Parathyroid adenoma (tissue), 2 donors: ENCODE measurements around the gene VEGFA.
A peak's percentile ranks its signal among the peaks of the same experiment; 100 is the strongest.

Experiments used
- H2AFZ ChIP-seq: fragments of 300-600 bp; sonication (generic); one replicate; pipeline ENCODE4 v1.7.0; 2017; ENCODE audit warnings: antibody characterized with exemption, mild to moderate bottlenecking
- H3K27ac ChIP-seq: fragments of 300-600 bp; sonication (generic); one replicate; pipeline ENCODE4 v1.7.0; 2017
- H3K27me3 ChIP-seq: fragments of 300-600 bp; sonication (generic); one replicate; pipeline ENCODE4 v1.7.0; 2017; ENCODE audit warnings: low read length; ENCODE audit not compliant: control insufficient read depth, insufficient read depth
- H3K36me3 ChIP-seq: fragments of 300-600 bp; sonication (generic); one replicate; pipeline ENCODE4 v1.7.0; 2017; ENCODE audit warnings: low read length; ENCODE audit not compliant: control insufficient read depth, insufficient read depth
- H3K4me1 ChIP-seq: fragments of 300-600 bp; sonication (generic); one replicate; pipeline ENCODE4 v1.7.0; 2017; ENCODE audit warnings: control low read depth
- H3K4me2 ChIP-seq: fragments of 300-600 bp; sonication (generic); one replicate; pipeline ENCODE4 v1.7.0; 2017; ENCODE audit warnings: low read length
- H3K4me3 ChIP-seq: fragments of 300-600 bp; sonication (generic); one replicate; pipeline ENCODE4 v1.7.0; 2017; ENCODE audit warnings: low read depth, low read length
- H3K79me2 ChIP-seq: fragments of 300-600 bp; sonication (generic); one replicate; pipeline ENCODE4 v1.7.0; 2017; ENCODE audit warnings: control low read depth
- H3K9ac ChIP-seq: fragments of 300-600 bp; sonication (generic); one replicate; pipeline ENCODE4 v1.7.0; 2017; ENCODE audit warnings: mild to moderate bottlenecking
- H3K9me3 ChIP-seq: fragments of 300-600 bp; sonication (generic); one replicate; pipeline ENCODE4 v1.7.0; 2017; ENCODE audit warnings: low read length; ENCODE audit not compliant: control insufficient read depth
- CTCF ChIP-seq: fragments of 300-600 bp; sonication (generic); IDR thresholded peaks from one replicate; pipeline ENCODE4 v1.7.0; 2017; ENCODE audit warnings: antibody characterized with exemption, mild to moderate bottlenecking
- donor health status: primary hyperparathyroidism.

Gene VEGFA

GRCh38 chr6:43772681-43773049, 2.7 kb downstream of the VEGFA start:
- peak overlapping the region; percentile 99 for H3K27ac ChIP-seq
- no peaks in the 10 kb centered on the region for H3K9me3 ChIP-seq
- peak overlapping the region; percentile 93 for H3K9ac ChIP-seq
- peak overlapping the region; percentile 53 for H2AFZ ChIP-seq
- no peaks in the 10 kb centered on the region for H3K36me3 ChIP-seq
- H3K27me3 ChIP-seq = no peaks in the 10 kb centered on the region
- H3K4me2 ChIP-seq = peak overlapping the region; percentile 85
- peak overlapping the region; percentile 99 for H3K4me3 ChIP-seq
- H3K4me1 ChIP-seq = peaks cover 45% of the 10 kb centered on the region
- no peak for TF ChIP-seq CTCF
- peaks cover 47% of the 10 kb centered on the region for H3K79me2 ChIP-seq

- Histone ChIP-seq H3K4me1 (peaks cover 45% of the 10 kb centered on the region), H3K79me2 (peaks cover 51% of the 10 kb centered on the region), H3K9me3 (no peaks in the 10 kb centered on the region), H3K9ac (peak overlapping the region; percentile 93), H3K36me3 (no peaks in the 10 kb centered on the region), H3K27ac (peak overlapping the region; percentile 99), H2AFZ (peak overlapping the region; percentile 29), H3K4me2 (peak overlapping the region; percentile 85), H3K4me3 (peak overlapping the region; percentile 99), H3K27me3 (no peaks in the 10 kb centered on the region)
- peak; percentile 94 for TF ChIP-seq CTCF
These were observed 3.3 kb downstream of the VEGFA start for GRCh38 chr6:43773050-43773979.

- no peaks in the 10 kb centered on the region for H3K9me3 ChIP-seq
- H3K27me3 ChIP-seq = no peaks in the 10 kb centered on the region
- peak overlapping the region; percentile 99 for H3K27ac ChIP-seq
- peak overlapping the region; percentile 36 for H2AFZ ChIP-seq
- H3K4me2 ChIP-seq = peak overlapping the region; percentile 85
- peaks cover 50% of the 10 kb centered on the region for H3K4me1 ChIP-seq
- H3K79me2 ChIP-seq = peaks cover 54% of the 10 kb centered on the region
- TF ChIP-seq CTCF = no peak
- no peak overlapping the region for H3K9ac ChIP-seq
- H3K4me3 ChIP-seq = peak overlapping the region; percentile 99
- H3K36me3 ChIP-seq = no peaks in the 10 kb centered on the region
These were observed 4.2 kb downstream of the VEGFA start for GRCh38 chr6:43773980-43774775.

GRCh38 chr6:43774776-43775534, 4.9 kb downstream of the VEGFA start:
- Histone ChIP-seq H3K4me1 (peaks cover 56% of the 10 kb centered on the region), H3K36me3 (no peaks in the 10 kb centered on the region), H3K9ac (no peak overlapping the region), H3K27me3 (no peaks in the 10 kb centered on the region), H3K79me2 (peaks cover 56% of the 10 kb centered on the region), H3K4me3 (peak overlapping the region; percentile 99), H3K27ac (peak overlapping the region; percentile 99), H3K4me2 (peak overlapping the region; percentile 85), H2AFZ (peak overlapping the region; percentile 36), H3K9me3 (no peaks in the 10 kb centered on the region)
- peak; percentile 90 for TF ChIP-seq CTCF
